Activated T-helper 1 cell treated with Interleukin-2 at 50 U/mL for 16 hours (primary cell): ENCODE data around the gene ANXA4.
"Not testable (repeated sequence)": the region's sequence is repeated elsewhere in the genome, so short reads cannot be mapped to it uniquely, and the experiment has no call there.

Experiments used
- DNase-seq: peaks from one replicate; pipeline ENCODE4 v3.0.0-alpha.2; 2020; ENCODE audit warnings: low read depth

Gene ANXA4

GRCh38 chr2:69779258-69780001 is 37.5 kb downstream of the ANXA4 start:
- no peak for DNase-seq

- DNase-seq, result no peak
Observed at GRCh38 chr2:69780921-69781320, 39.0 kb downstream of the ANXA4 start.

GRCh38 chr2:69781321-69782248 is 39.7 kb downstream of the ANXA4 start:
- DNase-seq, result no peak

- no peak for DNase-seq
Observed at GRCh38 chr2:69784228-69784627, 42.3 kb downstream of the ANXA4 start.

GRCh38 chr2:69785358-69785757 is 43.4 kb downstream of the ANXA4 start:
- DNase-seq, result no peak

- no peak for DNase-seq
Observed at GRCh38 chr2:69786052-69786560, 44.2 kb downstream of the ANXA4 start.

- no peak for DNase-seq
Observed at GRCh38 chr2:69789175-69789721, 47.3 kb downstream of the ANXA4 start.

GRCh38 chr2:69789772-69790600 is 48.1 kb downstream of the ANXA4 start:
- DNase-seq, result no peak

GRCh38 chr2:69790601-69790959 is 48.6 kb downstream of the ANXA4 start:
- no peak for DNase-seq

GRCh38 chr2:69791045-69791444 is 49.1 kb downstream of the ANXA4 start:
- DNase-seq, result no peak

GRCh38 chr2:69796174-69796573 is 54.2 kb downstream of the ANXA4 start:
- DNase-seq, result no peak

GRCh38 chr2:69797235-69797634 is 55.3 kb downstream of the ANXA4 start:
- no peak for DNase-seq

- no peak for DNase-seq
Observed at GRCh38 chr2:69797836-69798289, 55.9 kb downstream of the ANXA4 start.

- DNase-seq, result no peak
Observed at GRCh38 chr2:69798290-69798908, 56.5 kb downstream of the ANXA4 start.

GRCh38 chr2:69798909-69799526 is 57.1 kb downstream of the ANXA4 start:
- no peak for DNase-seq

GRCh38 chr2:69801745-69802290 is 59.9 kb downstream of the ANXA4 start:
- DNase-seq, result no peak

- DNase-seq, result not testable (repeated sequence)
Observed at GRCh38 chr2:69802781-69803367, 60.9 kb downstream of the ANXA4 start.

- no peak for DNase-seq
Observed at GRCh38 chr2:69804416-69804815, 62.5 kb downstream of the ANXA4 start.

GRCh38 chr2:69805887-69806286 is 64.0 kb downstream of the ANXA4 start:
- DNase-seq, result no peak
